ENCODE data around the gene ARRB2. TPM values are rescaled to one million over a fixed set of nuclear protein-coding genes. Genes with fewer than 3 reads are reported as not detected.

Gene ARRB2
- total and polyA plus RNA-seq, 4 donors: 11.8 to 16.5 (median 13.9) TPM

GRCh38 chr17:4666296-4666695, 44.1 kb upstream of the ARRB2 start:
- no peak for DNase-seq (ENCODE audit: low spot score)
- TF ChIP-seq TAF1 (conservative IDR thresholded peaks at IDR 0.05) (no peak), RAD21 (IDR thresholded peaks at IDR 0.05) (no peak), HNF4G (IDR thresholded peaks at IDR 0.05) (no peak), RXRA (IDR thresholded peaks at IDR 0.05) (no peak), YY1 (IDR thresholded peaks at IDR 0.05) (no peak), NR2F2 (IDR thresholded peaks at IDR 0.05) (no peak), FOXA2 (IDR thresholded peaks at IDR 0.05) (no peak), JUND (IDR thresholded peaks at IDR 0.05) (no peak), HNF4A (conservative IDR thresholded peaks at IDR 0.05) (no peak), GABPA (IDR thresholded peaks at IDR 0.05 in 1 of 2, conservative IDR thresholded peaks at IDR 0.05 in 1 of 2) (no peak), EGR1 (IDR thresholded peaks at IDR 0.05; ENCODE audit: low read depth in 2 of 2) (no peak), MAX (IDR thresholded peaks at IDR 0.05) (no peak), ATF3 (IDR thresholded peaks at IDR 0.05) (no peak), SP1 (IDR thresholded peaks at IDR 0.05) (no peak), FOXA1 (IDR thresholded peaks at IDR 0.05) (no peak)
- TF ChIP-seq, protein P1, sequence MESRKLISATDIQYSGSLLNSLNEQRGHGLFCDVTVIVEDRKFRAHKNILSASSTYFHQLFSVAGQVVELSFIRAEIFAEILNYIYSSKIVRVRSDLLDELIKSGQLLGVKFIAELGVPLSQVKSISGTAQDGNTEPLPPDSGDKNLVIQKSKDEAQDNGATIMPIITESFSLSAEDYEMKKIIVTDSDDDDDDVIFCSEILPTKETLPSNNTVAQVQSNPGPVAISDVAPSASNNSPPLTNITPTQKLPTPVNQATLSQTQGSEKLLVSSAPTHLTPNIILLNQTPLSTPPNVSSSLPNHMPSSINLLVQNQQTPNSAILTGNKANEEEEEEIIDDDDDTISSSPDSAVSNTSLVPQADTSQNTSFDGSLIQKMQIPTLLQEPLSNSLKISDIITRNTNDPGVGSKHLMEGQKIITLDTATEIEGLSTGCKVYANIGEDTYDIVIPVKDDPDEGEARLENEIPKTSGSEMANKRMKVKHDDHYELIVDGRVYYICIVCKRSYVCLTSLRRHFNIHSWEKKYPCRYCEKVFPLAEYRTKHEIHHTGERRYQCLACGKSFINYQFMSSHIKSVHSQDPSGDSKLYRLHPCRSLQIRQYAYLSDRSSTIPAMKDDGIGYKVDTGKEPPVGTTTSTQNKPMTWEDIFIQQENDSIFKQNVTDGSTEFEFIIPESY (IDR thresholded peaks at IDR 0.05): no peak
- TF ChIP-seq, protein P2, sequence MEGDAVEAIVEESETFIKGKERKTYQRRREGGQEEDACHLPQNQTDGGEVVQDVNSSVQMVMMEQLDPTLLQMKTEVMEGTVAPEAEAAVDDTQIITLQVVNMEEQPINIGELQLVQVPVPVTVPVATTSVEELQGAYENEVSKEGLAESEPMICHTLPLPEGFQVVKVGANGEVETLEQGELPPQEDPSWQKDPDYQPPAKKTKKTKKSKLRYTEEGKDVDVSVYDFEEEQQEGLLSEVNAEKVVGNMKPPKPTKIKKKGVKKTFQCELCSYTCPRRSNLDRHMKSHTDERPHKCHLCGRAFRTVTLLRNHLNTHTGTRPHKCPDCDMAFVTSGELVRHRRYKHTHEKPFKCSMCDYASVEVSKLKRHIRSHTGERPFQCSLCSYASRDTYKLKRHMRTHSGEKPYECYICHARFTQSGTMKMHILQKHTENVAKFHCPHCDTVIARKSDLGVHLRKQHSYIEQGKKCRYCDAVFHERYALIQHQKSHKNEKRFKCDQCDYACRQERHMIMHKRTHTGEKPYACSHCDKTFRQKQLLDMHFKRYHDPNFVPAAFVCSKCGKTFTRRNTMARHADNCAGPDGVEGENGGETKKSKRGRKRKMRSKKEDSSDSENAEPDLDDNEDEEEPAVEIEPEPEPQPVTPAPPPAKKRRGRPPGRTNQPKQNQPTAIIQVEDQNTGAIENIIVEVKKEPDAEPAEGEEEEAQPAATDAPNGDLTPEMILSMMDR (IDR thresholded peaks at IDR 0.05; ENCODE audit: low read depth, low read length, missing input control): no peak
- TF ChIP-seq, protein P3, sequence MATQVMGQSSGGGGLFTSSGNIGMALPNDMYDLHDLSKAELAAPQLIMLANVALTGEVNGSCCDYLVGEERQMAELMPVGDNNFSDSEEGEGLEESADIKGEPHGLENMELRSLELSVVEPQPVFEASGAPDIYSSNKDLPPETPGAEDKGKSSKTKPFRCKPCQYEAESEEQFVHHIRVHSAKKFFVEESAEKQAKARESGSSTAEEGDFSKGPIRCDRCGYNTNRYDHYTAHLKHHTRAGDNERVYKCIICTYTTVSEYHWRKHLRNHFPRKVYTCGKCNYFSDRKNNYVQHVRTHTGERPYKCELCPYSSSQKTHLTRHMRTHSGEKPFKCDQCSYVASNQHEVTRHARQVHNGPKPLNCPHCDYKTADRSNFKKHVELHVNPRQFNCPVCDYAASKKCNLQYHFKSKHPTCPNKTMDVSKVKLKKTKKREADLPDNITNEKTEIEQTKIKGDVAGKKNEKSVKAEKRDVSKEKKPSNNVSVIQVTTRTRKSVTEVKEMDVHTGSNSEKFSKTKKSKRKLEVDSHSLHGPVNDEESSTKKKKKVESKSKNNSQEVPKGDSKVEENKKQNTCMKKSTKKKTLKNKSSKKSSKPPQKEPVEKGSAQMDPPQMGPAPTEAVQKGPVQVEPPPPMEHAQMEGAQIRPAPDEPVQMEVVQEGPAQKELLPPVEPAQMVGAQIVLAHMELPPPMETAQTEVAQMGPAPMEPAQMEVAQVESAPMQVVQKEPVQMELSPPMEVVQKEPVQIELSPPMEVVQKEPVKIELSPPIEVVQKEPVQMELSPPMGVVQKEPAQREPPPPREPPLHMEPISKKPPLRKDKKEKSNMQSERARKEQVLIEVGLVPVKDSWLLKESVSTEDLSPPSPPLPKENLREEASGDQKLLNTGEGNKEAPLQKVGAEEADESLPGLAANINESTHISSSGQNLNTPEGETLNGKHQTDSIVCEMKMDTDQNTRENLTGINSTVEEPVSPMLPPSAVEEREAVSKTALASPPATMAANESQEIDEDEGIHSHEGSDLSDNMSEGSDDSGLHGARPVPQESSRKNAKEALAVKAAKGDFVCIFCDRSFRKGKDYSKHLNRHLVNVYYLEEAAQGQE (IDR thresholded peaks at IDR 0.05): no peak
- H3K27ac ChIP-seq (ENCODE audit: low read depth in 1 of 2, low read length in 2 of 2): no peak overlapping the region
- H3K4me1 ChIP-seq (ENCODE audit: control insufficient read depth in 4 of 4, insufficient read depth in 4 of 4, low read length in 3 of 4): peaks cover 1 to 15% (median 12%) of the 10 kb centered on the region in 4 donors
- no peaks in the 10 kb centered on the region for H3K9me3 ChIP-seq (ENCODE audit: control insufficient read depth in 4 of 4, low read length in 3 of 4)
- 92% methylated on average over 5 of the region's 5 CpGs for WGBS
- no peaks in the 10 kb centered on the region for H3K27me3 ChIP-seq (ENCODE audit: control insufficient read depth in 4 of 4, insufficient read depth in 4 of 4, low read length in 3 of 4)
- no peak overlapping the region for H3K4me3 ChIP-seq (ENCODE audit: low read depth in 1 of 3, low read length in 3 of 3)
- no peak overlapping the region for H3K9ac ChIP-seq (ENCODE audit: low read depth in 1 of 2, low read length in 2 of 2)
- peaks cover 0 to 7% (median 2%) of the 10 kb centered on the region in 4 donors for H3K36me3 ChIP-seq (ENCODE audit: control insufficient read depth in 4 of 4, insufficient read depth in 3 of 4, low read depth in 1 of 4, low read length in 3 of 4)
